H1 (cell line): ENCODE measurements around the gene SIRT5. TPM values are rescaled to one million over a fixed set of nuclear protein-coding genes. Genes with fewer than 3 reads are reported as not detected.
A peak's percentile ranks its signal among the peaks of the same experiment; 100 is the strongest.

Source experiments
- CTCF ChIA-PET: fragments of 300-600 bp; sonication (Branson Sonifier 250); formaldehyde crosslinking; loops from one replicate; lab custom pipeline; 2021; ENCODE audit not compliant: partially characterized antibody; lab: Charles Lee
- POLR2A ChIA-PET: fragments of 300-600 bp; sonication (Branson Sonifier 250); formaldehyde crosslinking; loops from one replicate; lab custom pipeline; 2021; ENCODE audit warnings: inconsistent platforms; ENCODE audit not compliant: partially characterized antibody; lab: Charles Lee
- DNase-seq, 2 experiments: peaks; one replicate each; pipeline versions ENCODE4 v3.0.0 to v3.0.0-alpha.2; 2010 to 2022; ENCODE audit warnings: low spot score in 2 of 2, low read depth in 1 of 2, mixed read lengths in 1 of 2
- FAIRE-seq: peaks from 2 replicates; lab custom pipeline; 2011; peaks lifted over from hg19 to GRCh38; lab: Jason Lieb, UNC
- H2AFZ ChIP-seq: 2 replicates; pipeline ENCODE4 v1.8.1; 2012; ENCODE audit warnings: low read length, inconsistent platforms
- H2AK5ac ChIP-seq: 2 replicates; pipeline ENCODE4 v1.6.1; 2013; ENCODE audit warnings: low read depth, low read length
- H2BK120ac ChIP-seq: replicated peaks from 2 replicates; pipeline ENCODE3; 2013; ENCODE audit warnings: low read depth, low read length, inconsistent platforms
- H2BK12ac ChIP-seq: 2 replicates; pipeline ENCODE4 v1.6.1; 2013; ENCODE audit warnings: low read depth, low read length
- H2BK15ac ChIP-seq: 2 replicates; pipeline ENCODE4 v1.6.1; 2013; ENCODE audit warnings: low read length
- H2BK20ac ChIP-seq: 2 replicates; pipeline ENCODE4 v1.6.1; 2013; ENCODE audit warnings: low read length
- H2BK5ac ChIP-seq: 2 replicates; pipeline ENCODE4 v1.6.1; 2013; ENCODE audit warnings: low read depth, low read length
- H3K14ac ChIP-seq: 2 replicates; pipeline ENCODE4 v1.6.1; 2013; ENCODE audit warnings: inconsistent platforms; ENCODE audit not compliant: insufficient read length
- H3K18ac ChIP-seq: 2 replicates; pipeline ENCODE4 v1.6.1; 2013; ENCODE audit warnings: low read length; ENCODE audit errors: extremely low read depth
- H3K23ac ChIP-seq: 2 replicates; pipeline ENCODE4 v1.6.1; 2013; ENCODE audit warnings: inconsistent platforms; ENCODE audit not compliant: insufficient read length
- H3K23me2 ChIP-seq: 2 replicates; pipeline ENCODE4 v1.6.1; 2013; ENCODE audit warnings: low read depth, low read length
- H3K27ac ChIP-seq: 2 replicates; pipeline ENCODE4 v1.6.1; 2011; ENCODE audit warnings: low read depth, low read length, inconsistent platforms
- H3K27me3 ChIP-seq, 4 experiments: replicated peaks in 1 of 4; 1 replicate in 1 of 4; 2 replicates in 3 of 4; pipeline versions ENCODE4 v1.6.1 to v1.8.1; 2011 to 2013; ENCODE audit warnings: low read length in 3 of 4, mild to moderate bottlenecking in 3 of 4, inconsistent platforms in 2 of 4, mixed read lengths in 2 of 4, moderate library complexity in 1 of 4; ENCODE audit not compliant: control insufficient read depth in 3 of 4, insufficient read depth in 3 of 4; ENCODE audit errors: extremely low read depth in 1 of 4
- H3K36me3 ChIP-seq, 4 experiments: 2 replicates each; pipeline versions ENCODE4 v1.6.1 to v1.8.1; 2011 to 2013; ENCODE audit warnings: mild to moderate bottlenecking in 4 of 4, low read length in 3 of 4, moderate library complexity in 2 of 4, control low read depth in 1 of 4, inconsistent platforms in 1 of 4; ENCODE audit not compliant: insufficient read depth in 4 of 4, control insufficient read depth in 2 of 4
- H3K4ac ChIP-seq: replicated peaks from 2 replicates; pipeline ENCODE3; 2013; ENCODE audit warnings: low read length, low read depth, mixed read lengths, inconsistent platforms; ENCODE audit not compliant: insufficient read length
- H3K4me1 ChIP-seq, 4 experiments: replicated peaks in 1 of 4; 1 replicate in 1 of 4; 2 replicates in 3 of 4; pipeline versions ENCODE4 v1.6.1 to v1.8.1; 2011 to 2013; ENCODE audit warnings: low read length in 3 of 4, inconsistent platforms in 2 of 4, mixed read lengths in 1 of 4; ENCODE audit not compliant: insufficient read depth in 4 of 4, control insufficient read depth in 3 of 4
- H3K4me2 ChIP-seq, 2 experiments: 2 replicates each; pipeline versions ENCODE4 v1.6.1 to v1.8.1; 2011 to 2013; ENCODE audit warnings: low read depth in 2 of 2, low read length in 2 of 2, control low read depth in 1 of 2, inconsistent platforms in 1 of 2, mild to moderate bottlenecking in 1 of 2; ENCODE audit not compliant: insufficient read depth in 1 of 2
- H3K4me3 ChIP-seq, 4 experiments: fragments of 200-600, 300-600 bp in 1 of 4; sonication (generic), shearing (Covaris generic), sonication (Bioruptor Twin) in 1 of 4; 2 replicates each; pipeline versions ENCODE4 v1.5.1 to v1.8.1; 2011 to 2016; ENCODE audit warnings: low read length in 4 of 4, low read depth in 3 of 4, control low read depth in 2 of 4, inconsistent platforms in 2 of 4, mild to moderate bottlenecking in 2 of 4, mixed read lengths in 1 of 4, moderate library complexity in 1 of 4; ENCODE audit not compliant: insufficient read depth in 2 of 4; ENCODE audit errors: extremely low read depth in 1 of 4
- H3K56ac ChIP-seq: replicated peaks from 2 replicates; pipeline ENCODE3; 2013; ENCODE audit warnings: low read depth, mild to moderate bottlenecking, mixed read lengths, low read length, inconsistent platforms; ENCODE audit not compliant: insufficient read length
- H3K79me1 ChIP-seq: 2 replicates; pipeline ENCODE4 v1.6.1; 2013; ENCODE audit warnings: low read depth, low read length, control low read depth
- H3K79me2 ChIP-seq, 2 experiments: 2 replicates each; pipeline versions ENCODE4 v1.6.1 to v1.8.1; 2012 to 2013; ENCODE audit warnings: low read length in 2 of 2, mild to moderate bottlenecking in 2 of 2, inconsistent platforms in 1 of 2; ENCODE audit not compliant: insufficient read depth in 2 of 2, control insufficient read depth in 1 of 2
- H3K9ac ChIP-seq, 4 experiments: replicated peaks in 1 of 4; 1 replicate in 1 of 4; 2 replicates in 3 of 4; pipeline versions ENCODE4 v1.6.1 to v1.8.1; 2011 to 2013; ENCODE audit warnings: low read depth in 3 of 4, low read length in 3 of 4, control low read depth in 2 of 4, mild to moderate bottlenecking in 2 of 4, moderate library complexity in 2 of 4, inconsistent platforms in 1 of 4; ENCODE audit errors: extremely low read depth in 1 of 4
- H3K9me3 ChIP-seq, 2 experiments: 2 replicates each; pipeline versions ENCODE4 v1.6.1 to v1.8.1; 2012 to 2013; ENCODE audit warnings: mild to moderate bottlenecking in 2 of 2, moderate library complexity in 2 of 2, control low read depth in 1 of 2, inconsistent platforms in 1 of 2, low read depth in 1 of 2, low read length in 1 of 2, mixed read lengths in 1 of 2; ENCODE audit not compliant: insufficient read depth in 2 of 2
- H4K20me1 ChIP-seq, 2 experiments: replicated peaks in 1 of 2; 2 replicates each; pipeline versions ENCODE3 to v1.8.1; 2011 to 2013; ENCODE audit warnings: inconsistent platforms in 2 of 2, low read length in 2 of 2, mild to moderate bottlenecking in 1 of 2; ENCODE audit not compliant: insufficient read depth in 2 of 2, control insufficient read depth in 1 of 2
- H4K5ac ChIP-seq: 2 replicates; pipeline ENCODE4 v1.6.1; 2013; ENCODE audit warnings: low read length, low read depth, mixed read lengths, inconsistent platforms; ENCODE audit not compliant: insufficient read length
- H4K8ac ChIP-seq: 2 replicates; pipeline ENCODE4 v1.8.0; 2013; ENCODE audit warnings: mild to moderate bottlenecking, moderate library complexity, low read length, inconsistent platforms; ENCODE audit not compliant: insufficient read depth; ENCODE audit errors: extremely low read depth
- H4K91ac ChIP-seq: replicated peaks from 2 replicates; pipeline ENCODE3; 2013; ENCODE audit warnings: low read length, mixed read lengths, inconsistent platforms; ENCODE audit not compliant: insufficient read length
- ASH2L ChIP-seq: fragments of 200-600, 300-600 bp; sonication (generic); IDR thresholded peaks from one replicate; pipeline ENCODE4 v1.7.1; 2017; ENCODE audit warnings: low read length
- ATF3 ChIP-seq: IDR thresholded peaks from 2 replicates; pipeline ENCODE4 v1.6.1; 2011; ENCODE audit warnings: low read depth, mild to moderate bottlenecking, low read length; ENCODE audit not compliant: insufficient read depth
- CHD2 ChIP-seq: IDR thresholded peaks from 2 replicates; pipeline ENCODE4 v1.6.1; 2012; ENCODE audit warnings: low read length, improper control_type of control experiment
- EP300 ChIP-seq, 2 experiments: IDR thresholded peaks; 1 replicate in 1 of 2; 2 replicates in 1 of 2; pipeline ENCODE4 v1.6.1; 2011 to 2012; ENCODE audit warnings: low read depth in 2 of 2, low read length in 2 of 2, mild to moderate bottlenecking in 2 of 2, borderline replicate concordance in 1 of 2, inconsistent platforms in 1 of 2, moderate library complexity in 1 of 2
- HDAC2 ChIP-seq, 2 experiments: fragments of 300-600 bp in 1 of 2; sonication (generic) in 1 of 2; IDR thresholded peaks; 2 replicates each; pipeline ENCODE4 v1.6.1; 2011 to 2012; ENCODE audit warnings: low read depth in 2 of 2, low read length in 2 of 2, mild to moderate bottlenecking in 2 of 2, moderate library complexity in 2 of 2, borderline replicate concordance in 1 of 2, inconsistent platforms in 1 of 2
- NANOG ChIP-seq: IDR thresholded peaks from 2 replicates; pipeline ENCODE4 v1.6.1; 2011; ENCODE audit warnings: low read length, low read depth, mild to moderate bottlenecking, inconsistent platforms; ENCODE audit not compliant: insufficient read depth, poor library complexity, severe bottlenecking
- RBBP5 ChIP-seq: IDR thresholded peaks from 2 replicates; pipeline ENCODE4 v1.7.1; 2012; ENCODE audit warnings: low read depth, mild to moderate bottlenecking, inconsistent platforms, low read length, moderate library complexity, borderline replicate concordance
- RFX5 ChIP-seq: IDR thresholded peaks from 2 replicates; pipeline ENCODE4 v1.6.1; 2011; ENCODE audit warnings: low read depth, low read length, improper control_type of control experiment, borderline replicate concordance
- WGBS, 2 experiments: shearing (Covaris generic) in 1 of 2; methylation state at CpG; one replicate each; pipeline versions ENCODE4 v1.1.6 to v1.1.7; 2013 to 2015; ENCODE audit warnings: low lambda C conversion rate in 2 of 2, mixed read lengths in 2 of 2, inconsistent platforms in 1 of 2, low coverage in 1 of 2, missing lambda C conversion rate in 1 of 2; ENCODE audit not compliant: insufficient replicate concordance in 2 of 2, insufficient coverage in 1 of 2, insufficient read length in 1 of 2; ENCODE audit errors: extremely low coverage in 1 of 2, missing lambda C conversion rate in 1 of 2; 5-methylcytosine and 5-hydroxymethylcytosine counted together
- polyA plus RNA-seq, 7 experiments: library from polyadenylated mRNA; depleted of rRNA in 3 of 7; stranded (reverse) in 5 of 7; unstranded in 2 of 7; fragments of >200 nt in 5 of 7; fragments of 200-250 nt in 2 of 7; gene quantifications; 1 replicate in 5 of 7; 2 replicates in 1 of 7; 4 replicates in 1 of 7; pipeline versions ENCODE4 v1.2.1 to v1.2.3, GENCODE V29; 2011 to 2013; ENCODE audit warnings: missing spikeins in 2 of 7, mixed read lengths in 2 of 7
- total RNA-seq: library from RNA; stranded (reverse); fragmentation: NEBNext Ultra II Directional; extraction: Animal tissue kit (Norgen Biotek cat#: 25700); gene quantifications from 2 replicates; pipeline ENCODE4 v1.2.1, GENCODE V29; 2021

SIRT5 gene
- total and polyA plus RNA-seq, 2 of the 8 experiments (the other 6 are each of a cell fraction or from before 2014, with no cell fraction given) = 7.4 to 14.7 TPM

GRCh38 chr6:13614926-13615791 is 40.8 kb downstream of the SIRT5 start, which contains the start of gene NOL7:
Gene NOL7 (plus strand): TSS chr6:13615335. CDS start chr6:13615359, 24 bp downstream.
- Histone ChIP-seq H4K5ac (peak within 1 kb of the TSS; percentile 86), H3K4me1 (peaks cover 0 to 2% (median under 1%) of the 10 kb centered on the region in 4 experiments; a peak in 3 of 7 replicates), H3K23ac (no peak within 1 kb of the TSS), H4K8ac (peak within 1 kb of the TSS; percentile 97), H3K27ac (peak within 1 kb of the TSS; percentile 87), H3K14ac (no peak within 1 kb of the TSS), H3K56ac (peak within 1 kb of the TSS; percentile 94), H3K9ac (peak within 1 kb of the TSS; percentile 83 to 98 (median 91)), H3K36me3 (peaks cover 12 to 32% (median 19%) of the 10 kb centered on the region in 4 experiments), H3K27me3 (no peaks in the 10 kb centered on the region), H3K4me3 (peak within 1 kb of the TSS; percentile 58 to 99 (median 91)), H3K18ac (peak within 1 kb of the TSS; percentile 95), H3K79me2 (peaks cover 3 to 20% of the 10 kb centered on the region in 2 experiments; a peak in 3 of 4 replicates), H2BK5ac (peak within 1 kb of the TSS; percentile 89; the same call in 1 of the 2 replicates), H3K79me1 (no peaks in the 10 kb centered on the region), H3K23me2 (peaks cover 5% of the 10 kb centered on the region; the same call in 1 of the 2 replicates), H3K4me2 (peak within 1 kb of the TSS; percentile 88 to 94), H2BK15ac (no peak within 1 kb of the TSS), H2AFZ (peak within 1 kb of the TSS; percentile 31; the same call in 1 of the 2 replicates), H3K9me3 (no peaks in the 10 kb centered on the region), H4K20me1 (peaks cover 2 to 9% of the 10 kb centered on the region in 2 experiments), H3K4ac (peak within 1 kb of the TSS; percentile 98), H2BK120ac (peak within 1 kb of the TSS; percentile 81), H4K91ac (peak within 1 kb of the TSS; percentile 97), H2BK20ac (no peak within 1 kb of the TSS), H2AK5ac (no peak within 1 kb of the TSS), H2BK12ac (peak within 1 kb of the TSS; percentile 55; the same call in 1 of the 2 replicates)
- peak; percentile 95 to 99 for DNase-seq
- FAIRE-seq = no peak
- CTCF ChIA-PET = interaction anchor here (0.8 to 3.6 kb wide), 19 partner anchors 9 to 288 kb away, joined by 3 to 26 read pairs (median 4); partner anchors contain the start of gene SIRT5
- WGBS, 2 experiments = 3% methylated on average over 56 of the region's 85 CpGs; no CpG with 5 or more reads in 1 of the 2 experiments
- POLR2A ChIA-PET = interaction anchor here (0.7 to 3.9 kb wide), 29 partner anchors 10 to 328 kb away, joined by 3 to 32 read pairs (median 4); partner anchors contain the start of genes GFOD1, RANBP9, SIRT5 and TBC1D7
- TF ChIP-seq EP300 (IDR thresholded peaks at IDR 0.05; ENCODE audit: borderline replicate concordance in 1 of 2, low read depth in 2 of 2, low read length in 2 of 2) (no peak), ATF3 (0 out of 2 replicates have a peak, but pooled peaks have one; percentile 45), CHD2 (peak; percentile 89), RFX5 (no peak), ASH2L (peak; percentile 84), RBBP5 (peak; percentile 97), NANOG (no peak), HDAC2 (IDR thresholded peaks at IDR 0.05; ENCODE audit: borderline replicate concordance in 1 of 2, low read depth in 2 of 2, low read length in 2 of 2) (0 out of 4 replicates have a peak, but pooled peaks have one; percentile 14 to 76)
